Esophagus squamous epithelium (tissue), 5 donors: ENCODE data around the gene APLP2. TPM values are rescaled to one million over a fixed set of nuclear protein-coding genes. Genes with fewer than 3 reads are reported as not detected.

ENCODE experiments used
- DNase-seq: peaks from one replicate; lab custom pipeline; 2025; lab: John Stamatoyannopoulos, UW
- H3K27ac ChIP-seq, 4 donors: fragments of 200-600 bp; sonication (generic); one replicate each; pipeline ENCODE4 v1.5.1; 2016 to 2019; ENCODE audit warnings: mild to moderate bottlenecking in 1 of 4
- H3K27me3 ChIP-seq, 4 donors: fragments of 200-600 bp; sonication (generic); 1 replicate in 3 of 4; 2 replicates in 1 of 4; pipeline versions ENCODE4 v1.5.1 to v1.6.0; 2017 to 2021; ENCODE audit warnings: antibody characterized with exemption in 1 of 4
- H3K36me3 ChIP-seq, 3 donors: fragments of 200-600 bp; sonication (generic); one replicate each; pipeline ENCODE4 v1.5.1; 2016 to 2019
- H3K4me1 ChIP-seq, 3 donors: fragments of 200-600 bp; sonication (generic); one replicate each; pipeline ENCODE4 v1.5.1; 2017 to 2019
- H3K4me3 ChIP-seq, 4 donors: fragments of 200-600 bp; sonication (generic); 1 replicate in 3 of 4; 2 replicates in 1 of 4; pipeline ENCODE4 v1.5.1; 2016 to 2019; ENCODE audit warnings: mild to moderate bottlenecking in 2 of 4, moderate library complexity in 1 of 4
- H3K9me3 ChIP-seq, 3 donors: fragments of 200-600 bp; sonication (generic); one replicate each; pipeline ENCODE4 v1.5.1; 2016 to 2019
- CTCF ChIP-seq, 6 experiments: fragments of 450-650 bp in 4 of 6; fragments of 200-600 bp in 2 of 6; sonication (generic) in 2 of 6; IDR thresholded peaks; one replicate each; pipeline ENCODE4 v1.5.1; 2016 to 2019; ENCODE audit warnings: antibody characterized with exemption in 6 of 6, mild to moderate bottlenecking in 4 of 6, moderate library complexity in 4 of 6
- POLR2A ChIP-seq, 4 donors: fragments of 450-650 bp; IDR thresholded peaks; one replicate each; pipeline ENCODE4 v1.6.1; 2017; ENCODE audit warnings: antibody characterized with exemption in 4 of 4, mild to moderate bottlenecking in 4 of 4, moderate library complexity in 3 of 4
- WGBS, 2 donors: methylation state at CpG; one replicate each; pipeline ENCODE4 v1.1.5; 2018; 5-methylcytosine and 5-hydroxymethylcytosine counted together
- intact Hi-C: fragments of 100-400 bp; cut with DNase I; formaldehyde crosslinking; loops from one replicate; pipeline ENCODE4 v1.15.0; 2022
- total RNA-seq, 4 donors: library from RNA; depleted of rRNA; stranded (reverse); fragments of >200 nt; gene quantifications; one replicate each; pipeline ENCODE4 v1.1.0, GENCODE V29; 2016
- donor health status: DM: yes; HTN: yes; CAD: no.

The APLP2 gene
- total RNA-seq, 4 donors from 2014 or later: 134 to 221 (median 177) TPM

- H3K4me3 ChIP-seq: no peak overlapping the region
- 91 to 94% methylated on average over 19 to 29 of the region's 32 CpGs for WGBS, 2 donors
- no peaks in the 10 kb centered on the region for H3K27me3 ChIP-seq
- DNase-seq: no peak
- H3K4me1 ChIP-seq: peaks cover 12 to 51% (median 15%) of the 10 kb centered on the region in 3 donors
- no peaks in the 10 kb centered on the region for H3K9me3 ChIP-seq
- H3K36me3 ChIP-seq: peaks cover 15 to 83% (median 16%) of the 10 kb centered on the region in 3 donors
- TF ChIP-seq CTCF (IDR thresholded peaks at IDR 0.05): no peak
- no peak for TF ChIP-seq POLR2A (IDR thresholded peaks at IDR 0.05)
- intact Hi-C loops: no loop called here
- H3K27ac ChIP-seq: peak overlapping the region; percentile 79 to 87 (median 84)
Observed at GRCh38 chr11:130123414-130124040, 53.8 kb downstream of the APLP2 start.

- peaks cover 19 to 83% (median 22%) of the 10 kb centered on the region in 3 donors for H3K36me3 ChIP-seq
- H3K4me1 ChIP-seq: peaks cover 12 to 45% (median 15%) of the 10 kb centered on the region in 3 donors
- 7 to 14% methylated on average over 2 of the region's 4 CpGs for WGBS, 2 donors
- H3K27ac ChIP-seq: peak overlapping the region; percentile 79 to 87 (median 84)
- no peaks in the 10 kb centered on the region for H3K9me3 ChIP-seq
- peak; percentile 21 for DNase-seq
- H3K27me3 ChIP-seq: no peaks in the 10 kb centered on the region
- TF ChIP-seq CTCF (IDR thresholded peaks at IDR 0.05): no peak
- TF ChIP-seq POLR2A (IDR thresholded peaks at IDR 0.05): no peak
- H3K4me3 ChIP-seq: no peak overlapping the region
- intact Hi-C loops: no loop called here
Observed at GRCh38 chr11:130124096-130124495, 54.4 kb downstream of the APLP2 start.

- TF ChIP-seq POLR2A (IDR thresholded peaks at IDR 0.05) (no peak), CTCF (IDR thresholded peaks at IDR 0.05) (no peak)
- Histone ChIP-seq H3K27ac (no peak overlapping the region), H3K9me3 (no peaks in the 10 kb centered on the region), H3K27me3 (no peaks in the 10 kb centered on the region), H3K36me3 (peaks cover 25 to 91% (median 28%) of the 10 kb centered on the region in 3 donors), H3K4me3 (no peak overlapping the region), H3K4me1 (peaks cover 12 to 41% (median 15%) of the 10 kb centered on the region in 3 donors)
- WGBS, 2 donors: 82 to 100% methylated on average over 3 to 4 of the region's 4 CpGs
- intact Hi-C loops: no loop called here
- DNase-seq: no peak
Observed at GRCh38 chr11:130125638-130126037, 55.9 kb downstream of the APLP2 start.

GRCh38 chr11:130126516-130126915, 56.8 kb downstream of the APLP2 start:
- no peak for TF ChIP-seq POLR2A (IDR thresholded peaks at IDR 0.05)
- TF ChIP-seq CTCF (IDR thresholded peaks at IDR 0.05): no peak
- 94 to 95% methylated on average over 5 of the region's 5 CpGs for WGBS, 2 donors
- DNase-seq: no peak
- H3K9me3 ChIP-seq: no peaks in the 10 kb centered on the region
- intact Hi-C loops: no loop called here
- peaks cover 28 to 93% (median 32%) of the 10 kb centered on the region in 3 donors for H3K36me3 ChIP-seq
- peaks cover 12 to 34% (median 15%) of the 10 kb centered on the region in 3 donors for H3K4me1 ChIP-seq
- no peak overlapping the region for H3K27ac ChIP-seq
- H3K27me3 ChIP-seq: no peaks in the 10 kb centered on the region
- no peak overlapping the region for H3K4me3 ChIP-seq

GRCh38 chr11:130127509-130127908, 57.8 kb downstream of the APLP2 start:
- 88 to 90% methylated on average over 4 of the region's 4 CpGs for WGBS, 2 donors
- intact Hi-C loops: no loop called here
- no peak for DNase-seq
- Histone ChIP-seq H3K36me3 (peaks cover 28 to 92% (median 32%) of the 10 kb centered on the region in 3 donors), H3K9me3 (no peaks in the 10 kb centered on the region), H3K4me3 (no peak overlapping the region), H3K27ac (no peak overlapping the region), H3K4me1 (peaks cover 12 to 31% (median 15%) of the 10 kb centered on the region in 3 donors), H3K27me3 (no peaks in the 10 kb centered on the region)
- TF ChIP-seq CTCF (IDR thresholded peaks at IDR 0.05) (no peak), POLR2A (IDR thresholded peaks at IDR 0.05) (no peak)
